ENCODE measurements around the gene C1orf159. TPM values are rescaled to one million over a fixed set of nuclear protein-coding genes. Genes with fewer than 3 reads are reported as not detected.
"Not testable (repeated sequence)": the region's sequence is repeated elsewhere in the genome, so short reads cannot be mapped to it uniquely, and the experiment has no call there.

Gene C1orf159
- total and polyA plus RNA-seq, 7 donors: 1.5 to 6.7 (median 3.5) TPM

- no peaks in the 10 kb centered on the region for H3K36me3 ChIP-seq (ENCODE audit: insufficient read depth in 1 of 2, low read depth in 1 of 2)
- H3K9me3 ChIP-seq: no peaks in the 10 kb centered on the region
- H3K4me3 ChIP-seq: no peak overlapping the region
- 91 to 94% (median 91%) methylated on average over 4 of the region's 4 CpGs for WGBS, 3 donors
- intact Hi-C loops (cut with DNase I): no loop called here
- no peak for TF ChIP-seq CTCF (IDR thresholded peaks at IDR 0.05)
- ATAC-seq (no peak), DNase-seq (no peak)
- no peak overlapping the region for H3K27ac ChIP-seq
- no peaks in the 10 kb centered on the region for H3K4me1 ChIP-seq
- no peaks in the 10 kb centered on the region for H3K27me3 ChIP-seq (ENCODE audit: insufficient read depth in 3 of 3, low read length in 2 of 3)
Observed at GRCh38 chr1:1099506-1100183, 16.2 kb downstream of the C1orf159 start.

- no peaks in the 10 kb centered on the region for H3K4me1 ChIP-seq
- WGBS, 3 donors: 94 to 95% (median 94%) methylated on average over 18 of the region's 18 CpGs
- DNase-seq (no peak), ATAC-seq (no peak)
- H3K36me3 ChIP-seq (ENCODE audit: insufficient read depth in 1 of 2, low read depth in 1 of 2): no peaks in the 10 kb centered on the region
- intact Hi-C loops (cut with DNase I): no loop called here
- no peaks in the 10 kb centered on the region for H3K27me3 ChIP-seq (ENCODE audit: insufficient read depth in 3 of 3, low read length in 2 of 3)
- TF ChIP-seq CTCF (IDR thresholded peaks at IDR 0.05): no peak
- H3K4me3 ChIP-seq: no peak overlapping the region
- H3K9me3 ChIP-seq: no peaks in the 10 kb centered on the region
- H3K27ac ChIP-seq: no peak overlapping the region
Observed at GRCh38 chr1:1098681-1099421, 17.0 kb downstream of the C1orf159 start.

- not testable (repeated sequence) for DNase-seq
Observed at GRCh38 chr1:1096136-1096535, 19.8 kb downstream of the C1orf159 start.

GRCh38 chr1:1094981-1095380 is 20.9 kb downstream of the C1orf159 start:
- TF ChIP-seq CTCF (IDR thresholded peaks at IDR 0.05): no peak
- intact Hi-C loops (cut with DNase I): no loop called here
- ATAC-seq (no peak), DNase-seq (no peak)
- Histone ChIP-seq H3K9me3 (no peaks in the 10 kb centered on the region), H3K27me3 (ENCODE audit: insufficient read depth in 3 of 3, low read length in 2 of 3) (no peaks in the 10 kb centered on the region), H3K36me3 (ENCODE audit: insufficient read depth in 1 of 2, low read depth in 1 of 2) (no peaks in the 10 kb centered on the region), H3K4me3 (no peak overlapping the region), H3K27ac (no peak overlapping the region), H3K4me1 (no peaks in the 10 kb centered on the region)
- WGBS, 3 donors: 85 to 87% (median 87%) methylated on average over 7 of the region's 7 CpGs

More at GRCh38 chr1:1096136-1096535, 19.8 kb downstream of the C1orf159 start:
- H3K9me3 ChIP-seq; H3K4me1 ChIP-seq; H3K4me3 ChIP-seq; H3K27me3 ChIP-seq (ENCODE audit: insufficient read depth in 3 of 3, low read length in 2 of 3); ATAC-seq; H3K36me3 ChIP-seq (ENCODE audit: insufficient read depth in 1 of 2, low read depth in 1 of 2); intact Hi-C loops (cut with DNase I); H3K27ac ChIP-seq: not testable (repeated sequence)
- WGBS, 3 donors: 94 to 98% (median 96%) methylated on average over 5 of the region's 5 CpGs

GRCh38 chr1:1093610-1093943 is 22.3 kb downstream of the C1orf159 start:
- ATAC-seq: peak; percentile 75 to 84 (median 80)
- DNase-seq: peak; percentile 23 to 69

More at GRCh38 chr1:1093610-1093943, 22.3 kb downstream of the C1orf159 start:
- intact Hi-C loops (cut with DNase I): no loop called here
- H3K9me3 ChIP-seq: no peaks in the 10 kb centered on the region
- no peaks in the 10 kb centered on the region for H3K4me1 ChIP-seq
- H3K27me3 ChIP-seq (ENCODE audit: insufficient read depth in 3 of 3, low read length in 2 of 3): no peaks in the 10 kb centered on the region
- H3K27ac ChIP-seq: no peak overlapping the region
- TF ChIP-seq CTCF (IDR thresholded peaks at IDR 0.05): no peak
- H3K4me3 ChIP-seq: no peak overlapping the region
- 24 to 40% (median 33%) methylated on average over 10 of the region's 10 CpGs for WGBS, 3 donors
- H3K36me3 ChIP-seq (ENCODE audit: insufficient read depth in 1 of 2, low read depth in 1 of 2): no peaks in the 10 kb centered on the region
